HFFc6 (cell line): ENCODE measurements around the gene SORCS2. TPM values are rescaled to one million over a fixed set of nuclear protein-coding genes. Genes with fewer than 3 reads are reported as not detected.

Experiments used
- DNase-seq: peaks from one replicate; pipeline ENCODE4 v3.0.0-alpha.2; 2018
- H3K27ac Mint-ChIP-seq: 2 replicates; pipeline ENCODE4 v1.8.0; 2020; ENCODE audit warnings: mild to moderate bottlenecking, mixed read lengths
- H3K27me3 Mint-ChIP-seq: 2 replicates; pipeline ENCODE4 v1.8.0; 2021; ENCODE audit warnings: mild to moderate bottlenecking, moderate library complexity, mixed read lengths; ENCODE audit not compliant: insufficient read depth
- H3K36me3 Mint-ChIP-seq: 2 replicates; pipeline ENCODE4 v1.8.0; 2021; ENCODE audit warnings: low read depth, mixed read lengths
- H3K4me1 Mint-ChIP-seq: 2 replicates; pipeline ENCODE4 v1.8.0; 2020; ENCODE audit warnings: low read depth, mixed read lengths
- H3K4me3 Mint-ChIP-seq: 2 replicates; pipeline ENCODE4 v1.8.0; 2020; ENCODE audit warnings: mild to moderate bottlenecking, moderate library complexity, mixed read lengths
- H3K9me3 Mint-ChIP-seq: 2 replicates; pipeline ENCODE4 v1.8.0; 2020; ENCODE audit warnings: mild to moderate bottlenecking, mixed read lengths
- CTCF ChIP-seq: fragments of 200-600 bp; sonication (generic); IDR thresholded peaks from 2 replicates; pipeline ENCODE4 v1.5.0; 2021; ENCODE audit warnings: antibody characterized with exemption, mild to moderate bottlenecking
- microRNA-seq: library from miRNA; unstranded; fragments of <30 nt; microRNA quantifications from one replicate; pipeline ENCODE4, GENCODE V29; 2019
- total RNA-seq, 6 experiments: library from RNA; stranded (reverse); fragmentation: NEBNext Ultra II Directional; extraction: Animal tissue kit (Norgen Biotek cat#: 25700); gene quantifications; 2 replicates in 1 of 6; 3 replicates in 5 of 6; pipeline ENCODE4 v1.2.3, GENCODE V29; 2021

The SORCS2 gene
- total RNA-seq, 6 experiments from 2014 or later = 0.05 to 0.15 (median 0.12) TPM; not detected in 3

DNA sequence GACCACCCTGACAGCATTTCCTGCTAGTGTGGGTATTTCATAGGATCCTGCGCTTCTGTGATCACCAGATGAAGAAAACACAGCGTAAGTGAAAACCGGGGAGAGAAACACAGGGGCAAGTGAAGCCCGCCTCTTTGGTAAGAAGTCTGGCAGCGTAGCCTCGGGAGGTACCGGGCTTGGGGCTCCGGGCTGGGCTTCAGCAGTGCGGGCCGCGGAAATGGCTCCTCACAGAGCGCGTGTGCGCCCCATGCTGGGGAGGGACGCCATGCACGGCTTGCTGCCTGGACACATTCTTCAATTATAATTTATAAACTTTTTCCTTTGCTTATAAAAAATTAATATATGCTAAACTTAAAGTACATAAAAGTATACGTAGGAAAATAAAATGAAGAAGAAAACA, 595.9 kb downstream of the SORCS2 start:
- no peak for DNase-seq
- no peak overlapping the region for H3K4me3 Mint-ChIP-seq
- peaks cover 61% of the 10 kb centered on the region for H3K36me3 Mint-ChIP-seq
- no peaks in the 10 kb centered on the region for H3K9me3 Mint-ChIP-seq
- no peak overlapping the region for H3K27ac Mint-ChIP-seq
- peak; percentile 14; the same call in 1 of the 2 replicates for TF ChIP-seq CTCF
- peaks cover 8% of the 10 kb centered on the region; the same call in 1 of the 2 replicates for H3K27me3 Mint-ChIP-seq
- H3K4me1 Mint-ChIP-seq = peaks cover 33% of the 10 kb centered on the region

DNA sequence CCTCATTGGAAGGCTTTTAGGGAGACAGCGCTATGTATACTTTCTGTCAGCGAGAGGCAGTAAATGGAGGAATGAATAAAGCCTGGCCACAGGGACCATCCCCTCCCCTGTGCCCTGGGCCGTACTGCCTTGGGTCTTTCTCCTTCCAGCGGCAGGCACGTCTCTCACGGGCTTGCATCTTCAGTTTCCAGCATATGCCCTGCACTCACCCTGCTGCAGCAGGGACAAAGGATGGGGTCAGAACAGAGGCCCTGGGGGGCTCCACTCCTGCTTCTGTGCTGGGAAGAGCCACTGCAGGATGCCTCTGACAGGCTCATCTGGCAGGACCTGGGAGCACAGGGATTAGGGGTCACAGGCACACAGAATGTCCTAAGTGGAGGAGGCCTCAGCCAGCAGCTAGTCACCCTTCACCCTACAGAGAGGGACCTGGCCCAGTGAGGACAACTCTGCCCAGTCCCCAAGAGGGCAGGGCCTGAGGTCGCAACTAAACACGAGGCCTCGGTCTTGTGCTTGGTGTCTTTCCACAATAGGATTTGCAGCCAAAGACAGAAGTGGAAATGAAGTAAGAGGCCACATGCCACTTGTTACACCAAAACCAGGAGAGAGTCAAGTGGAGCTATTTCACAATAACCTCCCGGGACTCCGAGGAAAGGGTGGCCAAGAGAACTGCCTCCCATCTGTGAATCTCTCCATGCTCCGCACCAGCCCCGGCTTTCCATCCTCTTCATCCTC, 596.5 kb downstream of the SORCS2 start:
- DNase-seq = no peak
- Mint-ChIP-seq H3K27me3 (peaks cover 9% of the 10 kb centered on the region), H3K4me3 (no peak overlapping the region), H3K27ac (no peak overlapping the region), H3K36me3 (peaks cover 61% of the 10 kb centered on the region), H3K9me3 (no peaks in the 10 kb centered on the region), H3K4me1 (peaks cover 27% of the 10 kb centered on the region)
- no peak for TF ChIP-seq CTCF

DNA sequence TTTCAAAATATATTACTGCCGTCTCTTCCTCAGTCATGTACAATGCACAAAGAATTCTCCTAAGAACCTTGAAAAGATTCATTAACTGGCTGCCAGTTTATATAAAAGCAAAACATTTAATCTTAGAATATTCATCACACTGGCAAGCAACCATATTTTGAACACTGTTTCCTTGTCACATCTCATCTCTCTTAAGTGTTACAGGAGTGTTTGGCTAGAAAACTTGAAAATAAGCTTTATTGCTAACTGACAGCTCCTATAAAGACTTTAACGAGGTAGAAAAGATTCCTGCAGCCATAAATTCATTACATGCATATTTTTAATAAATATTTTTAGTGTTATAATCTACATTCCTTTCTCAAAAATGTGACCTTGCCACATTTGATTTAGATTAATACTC, 597.7 kb downstream of the SORCS2 start:
- Mint-ChIP-seq H3K27ac (no peak overlapping the region), H3K27me3 (peaks cover 11% of the 10 kb centered on the region)

GRCh38 chr4:7790999-7791398, 598.7 kb downstream of the SORCS2 start:
- no peak for TF ChIP-seq CTCF
- Mint-ChIP-seq H3K27me3 (peaks cover 11% of the 10 kb centered on the region), H3K27ac (peak overlapping the region; percentile 8; the same call in 1 of the 2 replicates), H3K9me3 (no peaks in the 10 kb centered on the region), H3K36me3 (peaks cover 43% of the 10 kb centered on the region), H3K4me3 (no peak overlapping the region; the same call in 1 of the 2 replicates), H3K4me1 (peaks cover 14% of the 10 kb centered on the region)
- no peak for DNase-seq

More for the DNA sequence above, 597.7 kb downstream of the SORCS2 start:
- no peak for TF ChIP-seq CTCF
- Mint-ChIP-seq H3K4me3 (no peak overlapping the region), H3K36me3 (peaks cover 53% of the 10 kb centered on the region), H3K9me3 (no peaks in the 10 kb centered on the region), H3K4me1 (peaks cover 16% of the 10 kb centered on the region)
- DNase-seq = no peak

Small RNA genes lying within 50 kb of the gene (microRNA-seq; reads per million reads assigned to microRNA genes)
- gene MIR4274 (not detected), gene MIR4798 (not detected)

Other genes starting within 250 kb of the SORCS2 start
- gene TADA2B, start 149.2 kb upstream of the SORCS2 start, total RNA-seq = 10 to 100 TPM; 15.5 to 19.9 (median 17.9) TPM
- 10 to 100 TPM; 43.1 to 62.1 (median 45.3) TPM for gene GRPEL1, start 124.5 kb upstream of the SORCS2 start, total RNA-seq
- not detected for gene PSAPL1, start 242.4 kb downstream of the SORCS2 start, total RNA-seq